ENCODE data around the gene ADAMTS12. TPM values are rescaled to one million over a fixed set of nuclear protein-coding genes. Genes with fewer than 3 reads are reported as not detected.
A peak's percentile ranks its signal among the peaks of the same experiment; 100 is the strongest.

Gene ADAMTS12
- total RNA-seq, 1 experiment from 2014 or later: 0.18 TPM

GRCh38 chr5:33588654-33589372 is 303.0 kb downstream of the ADAMTS12 start:
- Histone ChIP-seq H3K4me1 (ENCODE audit: insufficient read depth, low read length) (no peaks in the 10 kb centered on the region), H4K20me1 (ENCODE audit: low read length) (no peaks in the 10 kb centered on the region), H3F3A (ENCODE audit: low read length, unreplicated experiment) (no peaks in the 10 kb centered on the region), H3K79me2 (ENCODE audit: low read length) (no peaks in the 10 kb centered on the region), H3K27ac (ENCODE audit: low read length) (no peak overlapping the region), H3K9me2 (replicated peaks; ENCODE audit: low read length) (no peaks in the 10 kb centered on the region), H2AFZ (ENCODE audit: low read length) (no peak overlapping the region), H3K36me3 (ENCODE audit: low read depth, low read length) (no peaks in the 10 kb centered on the region), H3K9ac (ENCODE audit: low read length) (no peak overlapping the region), H3K4me2 (ENCODE audit: low read length) (no peak overlapping the region), H3K27me3 (ENCODE audit: low read length) (no peaks in the 10 kb centered on the region), H3K9me3 (ENCODE audit: low read length) (no peaks in the 10 kb centered on the region), H3K4me3 (ENCODE audit: low read length) (no peak overlapping the region)
- peak; percentile 49; the same call in 1 of the 2 replicates for ATAC-seq
- ChIA-PET POLR2A (ENCODE audit: unreplicated experiment) (no interaction called here), CTCF (interaction anchor here (0.6 to 0.9 kb wide), 2 partner anchors 266 to 346 kb away, joined by 4 read pairs; no protein-coding TSS in a partner anchor)
- DNase-seq: peak; percentile 24
- TF ChIP-seq CTCF (conservative IDR thresholded peaks at IDR 0.05; ENCODE audit: low read depth, low read length) (peak; percentile 73), EZH2 (IDR thresholded peaks at IDR 0.05; ENCODE audit: low read length, unreplicated experiment) (no peak)
- no TSS peak for BruUV-seq (replicated peaks)
- intact Hi-C loops (cut with micrococcal nuclease): loop anchor here (1.0 kb wide), 1 partner anchor 345 kb away; no protein-coding TSS in a partner anchor

GRCh38 chr5:33583332-33583731 is 308.5 kb downstream of the ADAMTS12 start:
- TF ChIP-seq CTCF (conservative IDR thresholded peaks at IDR 0.05; ENCODE audit: low read depth, low read length): no peak
- TF ChIP-seq EZH2phosphoT487 (IDR thresholded peaks at IDR 0.05; ENCODE audit: borderline replicate concordance, low read length): no peak
- no peak for TF ChIP-seq EZH2 (IDR thresholded peaks at IDR 0.05; ENCODE audit: low read length, unreplicated experiment)
- no peak for DNase-seq
- ATAC-seq: no peak
- Histone ChIP-seq H3K4me3 (ENCODE audit: low read length) (no peak overlapping the region), H3K36me3 (ENCODE audit: low read depth, low read length) (no peaks in the 10 kb centered on the region), H4K20me1 (ENCODE audit: low read length) (no peaks in the 10 kb centered on the region), H3K4me1 (ENCODE audit: insufficient read depth, low read length) (no peaks in the 10 kb centered on the region), H3K9me3 (ENCODE audit: low read length) (no peaks in the 10 kb centered on the region), H3F3A (ENCODE audit: low read length, unreplicated experiment) (no peaks in the 10 kb centered on the region), H3K9ac (ENCODE audit: low read length) (no peak overlapping the region), H3K27me3 (ENCODE audit: low read length) (no peaks in the 10 kb centered on the region), H3K79me2 (ENCODE audit: low read length) (no peaks in the 10 kb centered on the region), H2AFZ (ENCODE audit: low read length) (peak overlapping the region; percentile 42; the same call in 1 of the 2 replicates), H3K4me2 (ENCODE audit: low read length) (peak overlapping the region; percentile 29; the same call in 1 of the 2 replicates), H3K9me2 (replicated peaks; ENCODE audit: low read length) (no peaks in the 10 kb centered on the region; the same call in 1 of the 2 replicates), H3K27ac (ENCODE audit: low read length) (no peak overlapping the region)
- ChIA-PET POLR2A (ENCODE audit: unreplicated experiment) (interaction anchor here (0.7 kb wide), 1 partner anchor 294 kb away, joined by 3 read pairs; no protein-coding TSS in a partner anchor), CTCF (no interaction called here)
- no TSS peak for BruUV-seq (replicated peaks)
- intact Hi-C loops (cut with micrococcal nuclease): no loop called here

- H3K79me2 ChIP-seq (ENCODE audit: low read length): no peaks in the 10 kb centered on the region
- H3K9me2 ChIP-seq (replicated peaks; ENCODE audit: low read length): no peaks in the 10 kb centered on the region; the same call in 1 of the 2 replicates
- H3K36me3 ChIP-seq (ENCODE audit: low read depth, low read length): no peaks in the 10 kb centered on the region
- H3K9ac ChIP-seq (ENCODE audit: low read length): no peak overlapping the region
- DNase-seq (no peak), ATAC-seq (no peak)
- no peaks in the 10 kb centered on the region for H4K20me1 ChIP-seq (ENCODE audit: low read length)
- H3K4me3 ChIP-seq (ENCODE audit: low read length): no peak overlapping the region
- H3F3A ChIP-seq (ENCODE audit: low read length, unreplicated experiment): no peaks in the 10 kb centered on the region
- no peaks in the 10 kb centered on the region for H3K27me3 ChIP-seq (ENCODE audit: low read length)
- no peaks in the 10 kb centered on the region for H3K9me3 ChIP-seq (ENCODE audit: low read length)
- TF ChIP-seq CTCF (conservative IDR thresholded peaks at IDR 0.05; ENCODE audit: low read depth, low read length): no peak
- TF ChIP-seq EZH2phosphoT487 (IDR thresholded peaks at IDR 0.05; ENCODE audit: borderline replicate concordance, low read length): no peak
- no peak for TF ChIP-seq EZH2 (IDR thresholded peaks at IDR 0.05; ENCODE audit: low read length, unreplicated experiment)
- H3K4me2 ChIP-seq (ENCODE audit: low read length): no peak overlapping the region
- ChIA-PET CTCF (no interaction called here), POLR2A (ENCODE audit: unreplicated experiment) (no interaction called here)
- intact Hi-C loops (cut with micrococcal nuclease): no loop called here
- H2AFZ ChIP-seq (ENCODE audit: low read length): no peak overlapping the region
- no peaks in the 10 kb centered on the region for H3K4me1 ChIP-seq (ENCODE audit: insufficient read depth, low read length)
- no TSS peak for BruUV-seq (replicated peaks)
- no peak overlapping the region for H3K27ac ChIP-seq (ENCODE audit: low read length)
Observed at GRCh38 chr5:33582417-33582816, 309.4 kb downstream of the ADAMTS12 start.
